Fibroblast of villous mesenchyme (primary cell): ENCODE measurements around the gene FIGNL2. TPM values are rescaled to one million over a fixed set of nuclear protein-coding genes. Genes with fewer than 3 reads are reported as not detected.

Source experiments
- DNase-seq: peaks from one replicate; pipeline ENCODE4 v3.0.0-alpha.2; 2010; ENCODE audit warnings: low read depth
- H3K4me3 ChIP-seq: 2 replicates; pipeline ENCODE4 v1.5.1; 2011; ENCODE audit warnings: low read depth, mild to moderate bottlenecking, low read length
- total RNA-seq: library from RNA; depleted of rRNA; stranded (reverse); fragments of >200 nt; gene quantifications from 2 replicates; pipeline ENCODE4 v1.2.3, GENCODE V29; 2012
- TF ChIP-seq, protein P1 (sequence below): IDR thresholded peaks from 2 replicates; pipeline ENCODE4 v1.5.1; 2012; ENCODE audit warnings: low read depth, mild to moderate bottlenecking, low read length; ENCODE audit not compliant: insufficient read depth

FIGNL2 gene
- total RNA-seq, 1 donor = under 0.01 TPM

GRCh38 chr12:51821440-51822260 lies 26.9 kb downstream of the FIGNL2 start:
- DNase-seq = no peak
- H3K4me3 ChIP-seq = peak overlapping the region; percentile 78
- TF ChIP-seq, protein P1, sequence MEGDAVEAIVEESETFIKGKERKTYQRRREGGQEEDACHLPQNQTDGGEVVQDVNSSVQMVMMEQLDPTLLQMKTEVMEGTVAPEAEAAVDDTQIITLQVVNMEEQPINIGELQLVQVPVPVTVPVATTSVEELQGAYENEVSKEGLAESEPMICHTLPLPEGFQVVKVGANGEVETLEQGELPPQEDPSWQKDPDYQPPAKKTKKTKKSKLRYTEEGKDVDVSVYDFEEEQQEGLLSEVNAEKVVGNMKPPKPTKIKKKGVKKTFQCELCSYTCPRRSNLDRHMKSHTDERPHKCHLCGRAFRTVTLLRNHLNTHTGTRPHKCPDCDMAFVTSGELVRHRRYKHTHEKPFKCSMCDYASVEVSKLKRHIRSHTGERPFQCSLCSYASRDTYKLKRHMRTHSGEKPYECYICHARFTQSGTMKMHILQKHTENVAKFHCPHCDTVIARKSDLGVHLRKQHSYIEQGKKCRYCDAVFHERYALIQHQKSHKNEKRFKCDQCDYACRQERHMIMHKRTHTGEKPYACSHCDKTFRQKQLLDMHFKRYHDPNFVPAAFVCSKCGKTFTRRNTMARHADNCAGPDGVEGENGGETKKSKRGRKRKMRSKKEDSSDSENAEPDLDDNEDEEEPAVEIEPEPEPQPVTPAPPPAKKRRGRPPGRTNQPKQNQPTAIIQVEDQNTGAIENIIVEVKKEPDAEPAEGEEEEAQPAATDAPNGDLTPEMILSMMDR = no peak

DNA sequence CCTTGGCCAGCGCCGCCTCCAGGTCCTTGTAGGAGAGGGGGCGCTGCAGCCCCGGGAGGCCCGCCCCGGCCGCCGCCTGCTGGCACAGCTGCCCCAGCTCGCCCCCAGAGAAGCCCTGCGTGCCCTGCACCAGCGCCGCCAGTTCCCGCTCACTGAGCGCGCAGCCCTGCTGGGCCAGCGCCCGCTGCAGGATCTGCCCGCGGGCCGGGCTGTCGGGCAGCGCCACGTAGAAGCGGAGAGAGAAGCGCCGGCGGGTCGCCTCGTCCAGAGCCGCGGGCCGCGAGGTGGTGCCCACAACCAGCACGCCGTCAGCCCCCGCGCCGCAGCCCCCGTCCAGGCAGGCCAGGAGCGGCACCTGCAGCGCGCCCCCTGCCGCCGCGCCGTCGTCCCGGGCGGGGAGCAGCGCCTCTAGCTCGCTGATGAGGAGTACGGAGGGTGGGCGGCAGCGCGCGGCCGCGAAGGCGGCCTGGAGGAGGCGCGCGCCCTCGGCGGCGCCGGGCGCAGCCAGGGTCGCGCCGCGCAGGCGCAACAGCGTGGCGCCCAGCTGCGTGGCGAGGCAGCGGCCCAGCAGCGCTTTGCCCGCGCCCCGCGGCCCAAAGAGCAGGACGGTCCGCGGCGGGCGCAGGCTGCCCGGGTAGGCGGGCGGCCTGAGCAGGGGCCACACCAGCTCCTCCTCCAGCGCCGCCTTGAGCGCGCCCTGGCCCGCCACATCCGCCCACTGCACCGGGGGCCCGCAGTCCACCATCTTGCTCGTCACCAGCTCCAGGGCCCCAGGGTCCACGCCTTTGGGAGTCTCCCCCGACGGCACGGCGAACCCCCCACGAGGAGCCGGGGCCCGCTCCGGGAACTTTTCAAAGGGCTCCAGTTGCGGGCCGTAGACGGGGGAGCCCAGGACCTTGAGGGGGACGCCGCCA lies 27.7 kb downstream of the FIGNL2 start:
- H3K4me3 ChIP-seq = peak overlapping the region; percentile 78
- peak; percentile 73 for DNase-seq
- TF ChIP-seq, protein P1 = peak; percentile 12

GRCh38 chr12:51819736-51820525 lies 28.6 kb downstream of the FIGNL2 start:
- DNase-seq = no peak
- TF ChIP-seq, protein P1 = no peak

GRCh38 chr12:51818566-51819300 lies 29.8 kb downstream of the FIGNL2 start:
- TF ChIP-seq, protein P1 = no peak
- DNase-seq = peak; percentile 37

More at GRCh38 chr12:51819736-51820525, 28.6 kb downstream of the FIGNL2 start:
- peak overlapping the region; percentile 78 for H3K4me3 ChIP-seq

DNA sequence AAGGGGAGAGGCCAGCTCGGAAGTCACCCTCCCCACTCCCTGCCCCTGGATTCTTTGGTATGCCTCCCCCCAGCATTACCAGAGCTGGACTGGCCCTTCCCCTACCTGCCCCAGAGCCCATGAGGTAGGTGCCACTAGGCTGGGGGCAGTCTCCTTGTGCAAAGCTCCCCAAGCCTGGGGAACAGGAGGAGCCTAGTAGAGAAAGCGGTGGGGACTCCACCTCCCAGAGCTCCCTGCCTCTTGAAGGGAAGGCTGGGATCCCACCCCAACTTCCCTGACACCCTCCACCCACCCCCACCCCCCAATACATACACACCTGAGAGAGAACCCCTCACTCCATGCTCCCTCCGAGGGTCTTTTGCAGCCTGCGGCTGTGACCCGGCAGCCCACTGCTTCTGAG lies 30.4 kb downstream of the FIGNL2 start:
- H3K4me3 ChIP-seq = no peak overlapping the region
- DNase-seq = no peak
- TF ChIP-seq, protein P1 = no peak

More at GRCh38 chr12:51818566-51819300, 29.8 kb downstream of the FIGNL2 start:
- H3K4me3 ChIP-seq = no peak overlapping the region
